ENCODE data around the gene NKX1-1.
"Not testable (repeated sequence)": the region's sequence is repeated elsewhere in the genome, so short reads cannot be mapped to it uniquely, and the experiment has no call there.

The NKX1-1 gene

GRCh38 chr4:1393866-1394265 is 12.4 kb downstream of the NKX1-1 start:
- no peak for DNase-seq (ENCODE audit: low read depth in 3 of 3, low spot score in 1 of 3)

GRCh38 chr4:1393363-1393762 is 12.9 kb downstream of the NKX1-1 start:
- not testable (repeated sequence) for DNase-seq (ENCODE audit: low read depth in 3 of 3, low spot score in 1 of 3)

GRCh38 chr4:1385373-1386340 is 20.6 kb downstream of the NKX1-1 start:
- DNase-seq (ENCODE audit: low read depth in 3 of 3, low spot score in 1 of 3): no peak

GRCh38 chr4:1384675-1385372 is 21.4 kb downstream of the NKX1-1 start:
- no peak for DNase-seq (ENCODE audit: low read depth in 3 of 3, low spot score in 1 of 3)

GRCh38 chr4:1383728-1384591 is 22.3 kb downstream of the NKX1-1 start:
- DNase-seq (ENCODE audit: low read depth in 3 of 3, low spot score in 1 of 3): no peak

GRCh38 chr4:1382776-1383727 is 23.2 kb downstream of the NKX1-1 start:
- no peak for DNase-seq (ENCODE audit: low read depth in 3 of 3, low spot score in 1 of 3)

- DNase-seq (ENCODE audit: low read depth in 3 of 3, low spot score in 1 of 3): no peak
Observed at GRCh38 chr4:1381944-1382541, 24.2 kb downstream of the NKX1-1 start.

GRCh38 chr4:1381181-1381621 is 25.0 kb downstream of the NKX1-1 start:
- no peak for DNase-seq (ENCODE audit: low read depth in 3 of 3, low spot score in 1 of 3)

GRCh38 chr4:1380368-1381151 is 25.7 kb downstream of the NKX1-1 start:
- no peak for DNase-seq (ENCODE audit: low read depth in 3 of 3, low spot score in 1 of 3)

GRCh38 chr4:1379801-1380331 is 26.4 kb downstream of the NKX1-1 start:
- no peak for DNase-seq (ENCODE audit: low read depth in 3 of 3, low spot score in 1 of 3)

GRCh38 chr4:1379351-1379781 is 26.9 kb downstream of the NKX1-1 start:
- DNase-seq (ENCODE audit: low read depth in 3 of 3, low spot score in 1 of 3): no peak

- DNase-seq (ENCODE audit: low read depth in 3 of 3, low spot score in 1 of 3): no peak
Observed at GRCh38 chr4:1378559-1379231, 27.5 kb downstream of the NKX1-1 start.

GRCh38 chr4:1377606-1378261 is 28.5 kb downstream of the NKX1-1 start:
- no peak for DNase-seq (ENCODE audit: low read depth in 3 of 3, low spot score in 1 of 3)

- no peak for DNase-seq (ENCODE audit: low read depth in 3 of 3, low spot score in 1 of 3)
Observed at GRCh38 chr4:1376841-1377605, 29.2 kb downstream of the NKX1-1 start.

GRCh38 chr4:1376391-1376840 is 29.8 kb downstream of the NKX1-1 start:
- no peak for DNase-seq (ENCODE audit: low read depth in 3 of 3, low spot score in 1 of 3)

GRCh38 chr4:1375761-1376322 is 30.4 kb downstream of the NKX1-1 start:
- no peak for DNase-seq (ENCODE audit: low read depth in 3 of 3, low spot score in 1 of 3)

Measured in stimulated activated CD4-positive, alpha-beta T cell treated with anti-CD3 and anti-CD28 coated beads, TNF-alpha, amount 100 ng/mL, for 1 hour (primary cell).